Ascending aorta (tissue), 2 donors: ENCODE data around the gene BCL6B. TPM values are rescaled to one million over a fixed set of nuclear protein-coding genes. Genes with fewer than 3 reads are reported as not detected.
A peak's percentile ranks its signal among the peaks of the same experiment; 100 is the strongest.

Experiments used
- DNase-seq, 2 donors: peaks; one replicate each; pipeline ENCODE4 v3.0.0-alpha.2; 2019; ENCODE audit warnings: low spot score in 2 of 2
- H3K27ac ChIP-seq, 2 donors: fragments of 200-600 bp; sonication (generic); one replicate each; pipeline ENCODE4 v1.5.1; 2016 to 2017; ENCODE audit warnings: mild to moderate bottlenecking in 1 of 2
- H3K27me3 ChIP-seq: fragments of 200-600 bp; sonication (generic); one replicate; pipeline ENCODE4 v1.5.1; 2017
- H3K36me3 ChIP-seq, 2 donors: fragments of 200-600 bp; sonication (generic); one replicate each; pipeline ENCODE4 v1.5.1; 2016
- H3K4me1 ChIP-seq, 2 donors: fragments of 200-600 bp; sonication (generic); one replicate each; pipeline ENCODE4 v1.5.1; 2016 to 2017; ENCODE audit warnings: mild to moderate bottlenecking in 1 of 2
- H3K4me3 ChIP-seq, 2 donors: fragments of 200-600 bp; sonication (generic); one replicate each; pipeline ENCODE4 v1.5.1; 2016 to 2017; ENCODE audit warnings: mild to moderate bottlenecking in 1 of 2
- H3K9me3 ChIP-seq, 2 donors: fragments of 200-600 bp; sonication (generic); one replicate each; pipeline ENCODE4 v1.5.1; 2016
- intact Hi-C: fragments of 100-400 bp; cut with DNase I; formaldehyde crosslinking; loops from one replicate; pipeline ENCODE4 v1.15.1; 2023
- total RNA-seq: library from RNA; depleted of rRNA; stranded (reverse); fragments of >200 nt; gene quantifications from one replicate; pipeline ENCODE4 v1.1.0, GENCODE V29; 2016
- TF ChIP-seq, protein P1 (sequence below), 3 experiments: fragments of 200-600 bp in 2 of 3; fragments of 450-650 bp in 1 of 3; sonication (generic) in 2 of 3; IDR thresholded peaks; one replicate each; pipeline ENCODE4 v1.5.1; 2016 to 2019; ENCODE audit warnings: antibody characterized with exemption in 3 of 3, mild to moderate bottlenecking in 1 of 3, moderate library complexity in 1 of 3

Gene BCL6B
- total RNA-seq, 1 donor from 2014 or later = 16.4 TPM

DNA sequence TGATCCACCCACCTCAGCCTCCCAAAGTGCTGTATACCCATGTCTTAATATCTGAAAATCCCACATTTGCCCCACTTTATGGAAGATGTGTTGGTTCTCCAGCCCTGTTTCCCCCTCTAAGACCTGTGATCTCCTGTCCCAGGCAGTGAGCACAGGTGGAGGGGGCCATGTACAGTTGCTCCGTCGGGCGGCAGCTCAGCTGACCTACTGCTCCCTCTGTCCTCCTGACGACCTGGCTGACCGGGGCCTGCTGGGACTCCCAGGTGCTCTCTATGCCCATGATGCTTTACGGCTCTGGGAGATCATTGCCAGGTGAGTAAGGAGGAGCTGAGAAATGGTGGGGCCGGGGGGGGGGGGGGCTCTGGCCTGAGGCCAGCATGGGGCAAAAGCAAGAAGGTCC, 17.1 kb upstream of the BCL6B start:
- TF ChIP-seq, protein P1, sequence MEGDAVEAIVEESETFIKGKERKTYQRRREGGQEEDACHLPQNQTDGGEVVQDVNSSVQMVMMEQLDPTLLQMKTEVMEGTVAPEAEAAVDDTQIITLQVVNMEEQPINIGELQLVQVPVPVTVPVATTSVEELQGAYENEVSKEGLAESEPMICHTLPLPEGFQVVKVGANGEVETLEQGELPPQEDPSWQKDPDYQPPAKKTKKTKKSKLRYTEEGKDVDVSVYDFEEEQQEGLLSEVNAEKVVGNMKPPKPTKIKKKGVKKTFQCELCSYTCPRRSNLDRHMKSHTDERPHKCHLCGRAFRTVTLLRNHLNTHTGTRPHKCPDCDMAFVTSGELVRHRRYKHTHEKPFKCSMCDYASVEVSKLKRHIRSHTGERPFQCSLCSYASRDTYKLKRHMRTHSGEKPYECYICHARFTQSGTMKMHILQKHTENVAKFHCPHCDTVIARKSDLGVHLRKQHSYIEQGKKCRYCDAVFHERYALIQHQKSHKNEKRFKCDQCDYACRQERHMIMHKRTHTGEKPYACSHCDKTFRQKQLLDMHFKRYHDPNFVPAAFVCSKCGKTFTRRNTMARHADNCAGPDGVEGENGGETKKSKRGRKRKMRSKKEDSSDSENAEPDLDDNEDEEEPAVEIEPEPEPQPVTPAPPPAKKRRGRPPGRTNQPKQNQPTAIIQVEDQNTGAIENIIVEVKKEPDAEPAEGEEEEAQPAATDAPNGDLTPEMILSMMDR (IDR thresholded peaks at IDR 0.05) = no peak
- Histone ChIP-seq H3K9me3 (no peaks in the 10 kb centered on the region), H3K4me1 (peaks cover 1 to 3% of the 10 kb centered on the region in 2 donors), H3K4me3 (no peak overlapping the region), H3K27me3 (no peaks in the 10 kb centered on the region), H3K27ac (no peak overlapping the region), H3K36me3 (peaks cover 24 to 28% of the 10 kb centered on the region in 2 donors)
- intact Hi-C loops = no loop called here
- no peak for DNase-seq

DNA sequence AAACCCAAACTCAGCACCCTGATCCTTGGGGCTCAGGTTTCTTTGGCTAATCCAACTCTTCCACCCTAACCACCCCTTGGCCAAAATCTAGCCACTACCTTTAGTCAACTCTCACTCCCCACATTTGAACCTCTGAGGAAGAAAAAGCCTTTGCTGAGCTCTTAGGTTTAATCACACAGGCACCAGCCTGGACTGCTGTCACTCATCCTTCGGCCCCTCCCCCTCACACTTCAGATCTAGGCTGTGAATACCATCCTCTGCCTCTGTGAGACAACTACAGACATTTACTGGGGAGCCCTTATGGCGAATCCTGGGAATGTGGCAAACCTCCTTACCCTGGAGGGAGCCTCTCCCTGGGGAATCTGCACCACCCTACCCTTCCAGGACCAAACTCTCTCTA, 15.7 kb upstream of the BCL6B start:
- Histone ChIP-seq H3K4me3 (no peak overlapping the region), H3K27ac (no peak overlapping the region), H3K4me1 (peaks cover 7 to 11% of the 10 kb centered on the region in 2 donors), H3K9me3 (no peaks in the 10 kb centered on the region), H3K27me3 (no peaks in the 10 kb centered on the region), H3K36me3 (peaks cover 9 to 15% of the 10 kb centered on the region in 2 donors)
- DNase-seq = no peak
- intact Hi-C loops = no loop called here
- TF ChIP-seq, protein P1 (IDR thresholded peaks at IDR 0.05) = no peak

DNA sequence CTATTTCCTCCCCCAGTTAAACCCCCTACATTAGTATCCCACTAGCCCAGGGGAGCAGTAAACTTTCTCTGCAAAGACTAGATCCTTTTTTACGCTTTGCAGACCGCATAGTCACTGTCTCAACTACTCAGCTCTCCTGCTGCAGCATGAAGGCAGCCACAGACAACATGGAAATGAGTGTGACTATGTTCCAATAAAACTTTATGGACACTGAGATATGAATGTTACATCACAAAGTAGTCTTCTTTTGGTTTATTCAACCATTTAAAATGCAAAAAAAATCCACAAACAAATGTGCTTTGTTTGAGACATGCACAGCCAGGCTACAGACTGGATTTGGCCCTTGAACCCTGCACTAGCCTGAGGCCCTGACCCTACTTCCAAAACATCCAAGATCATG, 12.3 kb upstream of the BCL6B start:
- intact Hi-C loops = loop anchor here (5.0 to 10.0 kb wide), 6 partner anchors 256 to 1816 kb away; partner anchors contain the start of genes C17orf100, MED31, NUP88 and PIMREG
- DNase-seq = no peak
- H3K4me3 ChIP-seq = peak overlapping the region in 1 of 2 donors; percentile 99
- H3K27ac ChIP-seq = no peak overlapping the region
- H3K36me3 ChIP-seq = no peaks in the 10 kb centered on the region
- TF ChIP-seq, protein P1 (IDR thresholded peaks at IDR 0.05) = no peak
- H3K9me3 ChIP-seq = no peaks in the 10 kb centered on the region
- peaks cover 22 to 23% of the 10 kb centered on the region in 2 donors for H3K4me1 ChIP-seq
- no peaks in the 10 kb centered on the region for H3K27me3 ChIP-seq

DNA sequence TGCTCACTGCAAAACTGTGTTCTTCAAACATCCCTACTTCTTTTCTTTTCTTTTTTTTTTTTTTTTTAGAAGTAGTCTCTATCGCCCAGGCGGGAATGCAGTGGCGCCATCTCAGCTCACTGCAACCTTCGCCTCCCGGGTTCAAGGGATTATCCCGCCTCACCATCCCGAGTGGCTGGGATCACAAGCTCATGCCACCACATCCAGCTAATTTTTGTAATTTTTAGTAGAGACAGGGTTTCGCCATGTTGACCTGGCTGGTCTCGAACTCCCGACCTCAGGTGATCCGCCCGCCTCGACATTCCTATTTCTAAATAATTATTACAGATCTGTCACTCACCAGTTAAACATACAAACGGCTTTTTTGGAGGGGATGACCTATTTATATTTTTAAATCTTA, 11.4 kb upstream of the BCL6B start:
- Histone ChIP-seq H3K27ac (peak overlapping the region in 1 of 2 donors; percentile 99), H3K27me3 (no peaks in the 10 kb centered on the region), H3K36me3 (peaks cover 0 to under 1% of the 10 kb centered on the region in 2 donors), H3K4me1 (peaks cover 24 to 26% of the 10 kb centered on the region in 2 donors), H3K4me3 (peak overlapping the region; percentile 95 to 99), H3K9me3 (no peaks in the 10 kb centered on the region)
- intact Hi-C loops = loop anchor here (5.0 to 10.0 kb wide), 6 partner anchors 257 to 1817 kb away; partner anchors contain the start of genes C17orf100, MED31, NUP88 and PIMREG
- TF ChIP-seq, protein P1 (IDR thresholded peaks at IDR 0.05) = no peak
- no peak for DNase-seq

DNA sequence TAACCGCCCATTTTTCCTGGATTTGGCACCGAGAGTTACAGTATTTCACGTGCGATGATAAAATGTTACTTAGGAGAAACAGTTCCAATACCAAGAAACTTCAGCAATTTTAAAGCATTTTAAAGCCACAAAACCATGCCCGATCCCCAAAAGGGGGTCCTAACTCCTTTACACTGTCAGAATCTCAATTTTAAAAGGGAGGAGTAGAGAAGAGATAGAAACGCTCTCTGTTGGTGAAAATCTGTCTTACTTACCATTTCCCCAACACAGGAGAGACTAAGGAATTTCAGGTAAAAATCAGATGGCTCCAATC, 11.0 kb upstream of the BCL6B start:
- TF ChIP-seq, protein P1 (IDR thresholded peaks at IDR 0.05) = no peak
- peaks cover 24 to 28% of the 10 kb centered on the region in 2 donors for H3K4me1 ChIP-seq
- intact Hi-C loops = loop anchor here (5.0 to 10.0 kb wide), 6 partner anchors 257 to 1817 kb away; partner anchors contain the start of genes C17orf100, MED31, NUP88 and PIMREG

More for the DNA sequence above, 11.0 kb upstream of the BCL6B start:
- H3K27ac ChIP-seq = peak overlapping the region; percentile 98 to 99
- H3K9me3 ChIP-seq = no peaks in the 10 kb centered on the region
- H3K4me3 ChIP-seq = peak overlapping the region; percentile 95 to 99
- DNase-seq = no peak
- H3K27me3 ChIP-seq = no peaks in the 10 kb centered on the region
- H3K36me3 ChIP-seq = peaks cover 4% of the 10 kb centered on the region in 2 donors
